Measurements from ENCODE around the gene RNF115. TPM values are rescaled to one million over a fixed set of nuclear protein-coding genes. Genes with fewer than 3 reads are reported as not detected.
"Not testable (repeated sequence)": the region's sequence is repeated elsewhere in the genome, so short reads cannot be mapped to it uniquely, and the experiment has no call there.

The RNF115 gene
- total RNA-seq, 1 experiment from 2014 or later, result 6.3 TPM

GRCh38 chr1:145730467-145730866, 93.4 kb downstream of the RNF115 start:
- no peak for DNase-seq (ENCODE audit: low spot score)

- no peak for DNase-seq (ENCODE audit: low spot score)
Observed at GRCh38 chr1:145729666-145730436, 94.0 kb downstream of the RNF115 start.

DNA sequence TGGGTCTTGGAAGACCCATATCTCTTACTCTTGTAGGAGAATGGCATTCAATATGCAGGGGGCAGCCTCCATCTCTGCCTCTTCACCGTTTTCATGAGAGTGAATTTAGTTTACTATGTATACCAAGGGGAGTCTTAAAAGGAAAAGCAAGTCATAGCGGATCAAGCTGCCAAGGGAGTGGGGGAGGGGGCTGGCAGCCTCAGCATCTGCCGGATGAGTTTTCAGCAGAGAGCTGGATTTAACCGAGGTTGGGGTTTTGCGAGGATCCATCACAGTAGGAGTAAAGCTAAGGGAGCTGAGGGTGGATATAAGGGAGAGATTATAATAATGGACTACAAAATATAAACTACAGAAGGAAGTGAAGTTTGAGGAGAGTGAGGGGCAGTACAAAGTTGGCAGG, 94.7 kb downstream of the RNF115 start:
- no peak for DNase-seq (ENCODE audit: low spot score)

DNA sequence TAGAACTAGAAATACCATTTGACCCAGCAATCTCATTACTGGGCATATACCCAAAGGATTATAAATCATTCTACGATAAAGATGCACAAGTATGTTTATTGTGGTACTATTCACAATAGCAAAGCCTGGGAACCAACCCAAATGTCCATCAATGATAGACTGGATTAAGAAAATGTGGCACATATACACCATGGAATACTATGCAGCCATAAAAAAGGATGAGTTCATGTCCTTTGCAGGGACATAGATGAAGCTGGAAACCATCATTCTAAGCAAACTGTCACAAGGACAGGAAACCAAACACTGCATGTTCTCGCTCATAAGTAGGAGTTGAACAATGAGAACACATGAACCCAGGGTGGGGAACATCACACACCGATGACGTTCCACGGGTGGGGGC, 97.7 kb downstream of the RNF115 start:
- DNase-seq (ENCODE audit: low spot score), result not testable (repeated sequence)

- DNase-seq (ENCODE audit: low spot score), result peak; percentile 48
Observed at GRCh38 chr1:145720878-145721671, 102.8 kb downstream of the RNF115 start.

DNA sequence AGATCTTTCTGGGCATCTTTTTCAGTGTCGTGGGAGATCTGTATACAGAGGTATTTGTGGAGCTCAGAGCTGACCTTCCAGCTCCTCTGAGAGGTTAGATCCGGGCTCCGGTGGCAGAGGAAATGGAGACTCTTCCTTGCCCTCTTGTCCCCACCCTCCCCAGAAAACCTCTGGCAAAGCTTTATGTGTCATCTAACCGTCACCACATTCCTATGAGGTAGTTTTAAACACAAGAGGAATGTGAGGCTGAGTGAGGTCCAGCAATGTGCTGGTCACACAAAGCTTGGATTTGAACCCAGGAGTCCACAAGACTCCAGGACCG, 103.4 kb downstream of the RNF115 start:
- DNase-seq (ENCODE audit: low spot score), result peak; percentile 58

DNA sequence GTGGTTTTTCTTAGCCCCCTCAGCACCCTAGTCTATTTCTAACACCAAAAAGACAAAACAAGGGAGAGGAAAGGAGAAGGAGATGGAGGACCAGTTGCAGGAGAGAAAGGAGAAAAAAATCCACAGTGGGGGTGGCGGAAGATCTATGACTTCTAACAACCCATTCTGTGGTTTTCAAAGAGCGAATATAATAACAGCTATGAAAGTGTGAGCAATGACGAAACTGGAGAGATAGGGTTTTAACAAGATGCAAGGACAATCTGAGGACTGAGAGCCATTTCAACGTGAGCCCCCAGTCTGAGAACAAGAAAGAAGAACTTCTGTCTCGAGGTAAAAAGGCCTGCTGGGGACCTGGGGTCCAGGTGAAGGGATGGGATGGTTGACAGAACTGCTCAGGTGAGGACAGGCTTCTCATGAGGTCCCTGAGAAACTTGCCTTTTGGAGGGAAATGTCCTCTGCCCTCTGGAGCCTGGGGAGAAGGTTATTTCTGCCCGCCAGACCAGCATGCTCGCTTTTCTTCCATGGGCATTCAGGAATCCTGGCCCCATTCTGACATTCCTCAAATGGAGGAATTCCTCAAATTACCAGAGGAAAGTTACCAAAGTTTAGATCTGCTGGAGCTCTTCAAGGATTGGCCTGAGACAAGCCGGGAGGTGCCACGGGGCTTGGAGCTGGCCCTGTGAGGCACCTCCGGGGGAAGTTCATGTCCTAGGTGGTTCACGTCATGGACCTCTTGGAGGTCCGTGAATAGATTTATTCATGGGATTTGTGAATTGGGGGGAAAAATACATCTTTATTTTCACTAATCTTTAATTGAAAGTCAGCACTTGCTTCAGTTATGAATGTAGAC, 104.4 kb downstream of the RNF115 start, which contains the start of gene CD160:
Gene CD160 (plus strand): TSS at position 270 of the 850 bp plus-strand sequence. CDS start 8,829 bp downstream, outside the sequence.
- DNase-seq (ENCODE audit: low spot score), result no peak

DNA sequence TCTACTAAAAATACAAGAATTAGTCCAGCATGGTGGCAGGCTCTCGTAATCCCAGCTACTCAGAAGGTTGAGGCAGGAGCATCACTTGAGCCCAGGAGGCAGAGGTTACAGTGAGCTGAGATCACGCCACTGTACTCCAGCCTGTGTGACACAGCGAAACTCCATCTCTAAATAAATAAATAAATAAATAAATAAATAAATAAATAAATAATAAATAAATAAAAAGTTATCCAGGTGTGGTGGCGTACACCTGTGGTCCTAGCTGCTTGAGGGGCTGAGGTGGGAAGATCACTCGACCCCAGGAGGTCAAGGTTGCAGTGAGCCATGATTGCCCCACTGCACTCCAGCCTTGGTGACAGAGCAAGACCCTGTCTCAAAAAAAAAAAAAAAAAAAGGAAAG, 105.4 kb downstream of the RNF115 start:
- not testable (repeated sequence) for DNase-seq (ENCODE audit: low spot score)

GRCh38 chr1:145717833-145718232, 106.1 kb downstream of the RNF115 start:
- DNase-seq (ENCODE audit: low spot score), result no peak

GRCh38 chr1:145716641-145717345, 107.1 kb downstream of the RNF115 start:
- no peak for DNase-seq (ENCODE audit: low spot score)

DNA sequence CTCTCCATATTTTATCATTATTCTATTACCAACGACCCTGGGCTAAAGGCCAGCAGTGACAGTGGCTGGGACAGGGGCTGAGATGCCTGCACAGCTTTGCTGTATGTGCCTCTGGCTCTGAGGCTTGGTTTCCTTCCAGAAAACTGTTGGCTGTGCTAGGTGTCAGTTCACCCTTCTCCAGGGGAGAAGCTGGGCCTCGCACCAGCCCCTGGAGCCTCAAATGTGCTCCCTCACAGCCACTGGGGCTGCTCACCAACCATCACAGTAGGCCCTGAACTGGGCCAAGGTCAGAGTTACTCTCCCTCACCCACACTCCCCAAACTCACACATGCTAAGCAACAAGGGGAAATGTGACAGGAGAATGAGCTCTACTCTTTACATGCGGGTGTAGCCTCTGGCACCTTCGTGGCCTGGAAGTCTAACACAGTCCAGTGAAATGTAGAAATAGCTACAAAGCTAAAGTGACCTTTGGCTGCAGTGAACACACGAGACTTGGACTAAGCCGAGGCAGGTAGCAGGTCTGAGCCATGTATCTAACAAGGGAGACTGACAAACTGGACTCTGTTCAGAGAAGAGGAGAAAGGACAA, 109.3 kb downstream of the RNF115 start:
- DNase-seq (ENCODE audit: low spot score), result no peak

DNA sequence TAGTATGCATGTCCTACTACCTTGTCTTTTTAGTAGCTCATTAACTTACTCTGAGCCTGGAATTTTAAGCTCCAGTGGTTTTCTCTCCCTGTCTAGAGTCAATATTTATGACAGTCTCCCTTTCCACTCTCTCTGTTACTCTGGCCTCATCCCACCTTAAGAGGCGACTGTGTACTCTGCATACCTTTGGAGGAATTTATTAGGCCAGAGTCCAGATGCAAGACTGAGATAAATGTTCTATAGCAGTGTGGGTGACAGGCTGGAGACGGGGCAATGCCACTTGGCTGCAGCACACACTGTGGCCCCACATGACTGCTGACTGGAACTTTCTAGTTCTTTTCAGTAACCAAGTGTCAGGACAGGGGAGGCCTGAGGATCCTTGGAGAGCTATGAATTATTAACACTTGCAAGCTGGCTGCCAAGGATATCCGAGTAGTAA, 112.7 kb downstream of the RNF115 start:
- DNase-seq (ENCODE audit: low spot score), result no peak

GRCh38 chr1:145710291-145711027, 113.4 kb downstream of the RNF115 start:
- no peak for DNase-seq (ENCODE audit: low spot score)

DNA sequence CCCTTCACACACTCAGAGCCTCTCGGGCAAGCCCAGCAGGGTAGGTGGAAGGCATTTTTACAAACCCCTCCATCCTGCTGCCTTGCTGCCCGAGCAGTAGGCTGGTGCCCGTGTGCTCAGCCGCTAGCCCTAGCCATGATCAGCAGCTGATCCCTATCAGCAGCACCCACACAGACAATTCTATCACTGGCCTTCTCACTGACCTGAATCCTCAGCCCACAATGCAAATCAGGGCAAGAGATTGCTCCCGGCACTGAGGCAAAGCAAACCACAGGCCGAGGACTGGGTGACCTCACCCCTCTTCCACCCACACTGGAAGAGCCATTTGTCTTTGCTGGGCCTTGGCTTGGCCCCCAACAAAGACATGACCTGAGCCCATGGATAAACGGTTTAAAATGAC, 115.8 kb downstream of the RNF115 start:
- DNase-seq (ENCODE audit: low spot score), result no peak

GRCh38 chr1:145707183-145707867, 116.6 kb downstream of the RNF115 start, which contains the start of gene PDZK1:
TSS of gene PDZK1 (minus strand) at chr1:145707368. CDS start at chr1:145688021, 19,347 bp downstream.
- DNase-seq (ENCODE audit: low spot score), result no peak

- no peak for DNase-seq (ENCODE audit: low spot score)
Observed at GRCh38 chr1:145706086-145706664, 117.7 kb downstream of the RNF115 start.

DNA sequence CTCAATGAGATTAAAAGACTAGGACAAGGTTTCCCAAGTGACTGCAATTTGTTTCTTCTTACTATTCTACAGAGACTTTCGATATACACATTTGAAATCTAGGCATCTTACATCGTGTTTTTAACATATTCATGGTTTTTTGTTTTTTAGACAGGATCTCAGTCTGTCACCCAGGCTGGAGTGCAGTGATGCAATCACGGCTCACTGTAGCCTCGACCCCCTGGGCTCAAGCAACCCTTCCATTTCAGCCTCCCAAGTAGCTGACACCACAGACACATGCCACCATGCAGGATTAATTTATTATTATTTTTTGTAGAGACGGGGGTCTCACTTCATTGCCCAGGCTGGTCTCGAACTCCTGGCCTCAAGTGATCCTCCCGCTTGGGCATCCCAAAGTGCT, 118.3 kb downstream of the RNF115 start:
- DNase-seq (ENCODE audit: low spot score), result no peak

DNA sequence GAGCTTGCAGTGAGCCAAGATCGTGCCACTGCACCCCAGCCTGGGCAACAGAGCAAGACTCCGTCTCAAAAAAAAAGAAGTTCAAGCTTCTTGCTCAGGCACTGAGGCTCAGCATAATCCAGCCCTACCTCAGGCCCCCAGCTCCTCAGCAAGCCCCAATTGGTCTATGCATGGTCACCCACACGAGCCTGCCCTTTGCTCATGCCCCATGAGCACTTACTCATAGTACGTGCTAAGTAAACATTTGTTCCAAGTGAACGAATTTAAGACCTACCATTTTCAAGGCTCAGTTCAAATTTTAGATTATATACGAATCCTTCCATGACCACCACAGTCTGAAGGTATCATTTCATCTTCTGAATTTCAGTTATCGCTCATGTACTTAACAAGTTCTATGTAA, 121.1 kb downstream of the RNF115 start:
- DNase-seq (ENCODE audit: low spot score), result no peak

- DNase-seq (ENCODE audit: low spot score), result no peak
Observed at GRCh38 chr1:145702052-145702451, 121.8 kb downstream of the RNF115 start.

All from H4 (cell line).